ENCODE results near the gene FNBP1L.

The FNBP1L gene

GRCh38 chr1:93595743-93596142 is 147.8 kb downstream of the FNBP1L start:
- no peak for DNase-seq

- no peak for DNase-seq
Measured at GRCh38 chr1:93596329-93597089, 148.6 kb downstream of the FNBP1L start.

DNA sequence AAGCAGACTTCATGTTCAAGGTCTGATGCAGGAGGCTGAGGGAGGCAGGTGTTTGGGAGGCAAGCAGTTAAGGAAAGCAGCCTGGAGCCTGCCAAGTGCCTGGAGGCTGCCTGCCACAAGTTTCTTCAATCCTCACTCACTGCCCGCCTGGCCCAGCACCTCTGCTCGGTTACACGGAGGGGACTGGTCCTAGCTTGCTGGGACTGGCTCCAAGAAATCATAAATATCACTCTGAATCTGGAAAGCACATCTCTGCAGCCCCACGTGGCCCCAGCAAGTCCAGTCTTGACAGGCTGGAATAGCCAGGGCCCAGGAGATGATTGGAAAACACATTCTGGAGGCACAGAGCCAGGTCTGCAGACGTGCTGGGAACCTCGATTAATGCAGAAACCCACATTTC is 149.8 kb downstream of the FNBP1L start:
- no peak for DNase-seq

GRCh38 chr1:93598396-93598795 is 150.5 kb downstream of the FNBP1L start:
- no peak for DNase-seq

DNA sequence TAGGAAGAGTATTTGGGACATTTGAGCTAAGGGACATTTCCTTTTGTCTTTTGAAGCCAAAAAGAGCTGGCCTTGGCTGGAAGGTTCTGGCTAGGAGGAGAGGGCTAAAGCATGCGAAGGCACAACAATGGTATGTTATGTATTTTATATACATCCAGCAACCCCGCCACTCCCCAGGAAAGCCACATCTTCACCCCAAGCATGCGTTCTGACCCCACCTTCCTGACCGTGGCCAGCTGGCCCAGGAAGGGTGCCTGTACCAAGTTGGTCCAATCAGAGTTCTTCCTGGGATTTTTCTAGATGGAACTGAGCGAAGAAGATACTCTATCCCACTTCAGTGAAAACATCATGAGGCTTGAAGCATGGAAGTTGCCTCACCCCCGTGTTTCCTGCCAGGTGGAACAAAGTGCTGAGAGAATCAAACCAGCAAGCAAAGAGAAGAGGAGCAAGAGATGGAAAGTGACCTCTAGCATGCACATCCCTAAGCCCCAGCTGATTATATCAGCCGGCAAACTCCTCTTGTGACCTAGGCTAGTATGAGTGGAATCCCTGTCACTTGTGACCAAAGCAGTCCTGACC is 151.0 kb downstream of the FNBP1L start:
- no peak for DNase-seq

DNA sequence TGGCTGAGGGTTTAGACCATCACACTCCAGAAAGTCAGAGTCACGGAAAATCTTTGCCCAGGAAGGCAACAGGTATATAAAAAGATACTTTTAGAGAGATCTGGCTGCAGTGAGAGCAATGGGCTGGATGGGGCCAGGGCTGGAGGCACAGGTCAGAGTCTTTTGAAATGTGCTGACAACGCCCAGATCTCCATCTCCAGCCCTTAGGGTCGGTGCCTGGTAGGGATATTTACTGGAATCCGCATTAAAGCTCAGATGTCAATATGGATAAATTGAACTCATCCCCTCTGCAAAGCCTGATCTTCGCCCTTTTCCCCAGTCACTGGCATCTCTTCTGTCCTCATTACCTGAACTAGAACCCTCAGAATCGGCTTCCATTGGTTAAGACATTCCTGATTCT is 151.6 kb downstream of the FNBP1L start:
- no peak for DNase-seq

DNA sequence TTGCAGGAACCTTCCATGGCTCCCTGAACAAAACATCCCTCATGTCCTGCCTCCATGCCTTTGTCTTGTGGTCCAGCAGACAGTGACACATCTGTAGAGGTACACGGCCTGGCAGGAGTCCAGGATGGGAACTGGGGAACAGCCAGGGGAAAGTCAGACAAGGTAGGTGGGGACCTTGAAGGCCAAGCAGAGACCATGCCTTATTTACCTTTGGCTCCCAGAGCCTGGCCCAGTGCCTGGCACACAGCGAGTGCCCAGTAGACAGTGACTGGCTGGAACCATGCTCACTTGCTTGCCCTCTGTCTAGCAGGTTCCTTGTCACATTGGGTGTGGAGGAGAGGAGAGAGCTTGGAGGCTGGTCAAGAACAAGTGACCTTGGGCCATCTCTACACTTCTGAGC is 152.7 kb downstream of the FNBP1L start:
- DNase-seq, result no peak

- DNase-seq, result no peak
Measured at GRCh38 chr1:93601686-93602085, 153.8 kb downstream of the FNBP1L start.

DNA sequence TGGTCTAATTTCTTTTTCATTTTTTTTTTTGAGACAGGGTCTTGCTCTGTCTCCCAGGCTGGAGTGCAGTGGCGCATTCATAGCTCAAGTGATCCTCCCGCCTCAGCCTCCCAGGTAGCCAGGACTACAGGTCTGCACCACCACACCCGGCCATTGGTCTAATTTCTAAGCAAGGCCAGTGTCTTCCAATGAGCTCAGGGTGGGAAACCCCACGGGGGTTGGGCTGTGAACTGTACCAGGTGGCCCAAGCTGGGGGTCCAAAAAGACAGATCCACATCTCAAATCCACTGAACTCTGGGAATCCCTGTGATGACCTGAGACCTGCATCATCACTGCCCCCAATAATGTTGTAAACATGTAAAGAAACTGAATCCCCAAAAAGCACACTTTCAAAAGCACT is 154.2 kb downstream of the FNBP1L start:
- no peak for DNase-seq

GRCh38 chr1:93603106-93603505 is 155.2 kb downstream of the FNBP1L start:
- DNase-seq, result no peak

- DNase-seq, result no peak
Measured at GRCh38 chr1:93603601-93604000, 155.7 kb downstream of the FNBP1L start.
